GM18498 (cell line): ENCODE data around the gene CNOT2.
A peak's percentile ranks its signal among the peaks of the same experiment; 100 is the strongest.
"Not testable (repeated sequence)": the region's sequence is repeated elsewhere in the genome, so short reads cannot be mapped to it uniquely, and the experiment has no call there.

Experiments used
- ATAC-seq: cut with Tn5 transposase; IDR thresholded peaks from one replicate; pipeline ENCODE4 v1.9.1; 2021; ENCODE audit warnings: mild to moderate bottlenecking, moderate library complexity; ENCODE audit not compliant: unreplicated experiment

CNOT2 gene

DNA sequence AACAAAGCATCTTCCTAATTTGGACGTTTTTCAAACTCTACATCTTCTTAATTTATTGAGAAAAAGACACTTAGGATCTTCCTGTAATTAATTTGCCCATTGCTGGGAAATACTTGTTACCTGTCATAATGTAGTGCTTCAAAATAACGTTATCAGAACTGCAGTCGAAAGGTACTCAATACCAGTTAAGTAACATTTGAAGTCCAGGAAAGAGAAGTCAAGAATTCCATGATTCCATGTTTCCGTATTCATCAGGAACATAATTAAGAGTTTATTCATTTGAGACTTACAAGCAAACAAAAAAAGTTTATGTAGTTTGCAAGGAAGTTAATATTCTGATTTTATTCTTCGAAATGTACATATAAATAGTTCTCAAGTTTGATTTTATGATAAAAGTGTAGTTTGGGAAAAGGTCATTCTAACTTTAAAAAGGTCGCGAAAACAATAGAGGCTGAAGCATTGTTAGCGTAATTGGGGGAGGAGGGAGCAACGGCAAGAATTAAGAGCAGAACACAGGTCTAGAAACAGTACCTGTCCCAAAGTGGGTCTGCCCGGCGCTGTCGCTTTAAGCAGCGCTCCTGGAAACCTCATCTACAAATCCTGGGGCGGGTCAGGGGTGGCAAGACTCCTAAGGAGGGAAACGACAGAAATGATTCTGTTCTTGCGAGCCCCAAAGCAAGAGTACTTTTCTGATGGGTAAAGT lies 121.6 kb downstream of the CNOT2 start:
- no peak for ATAC-seq

DNA sequence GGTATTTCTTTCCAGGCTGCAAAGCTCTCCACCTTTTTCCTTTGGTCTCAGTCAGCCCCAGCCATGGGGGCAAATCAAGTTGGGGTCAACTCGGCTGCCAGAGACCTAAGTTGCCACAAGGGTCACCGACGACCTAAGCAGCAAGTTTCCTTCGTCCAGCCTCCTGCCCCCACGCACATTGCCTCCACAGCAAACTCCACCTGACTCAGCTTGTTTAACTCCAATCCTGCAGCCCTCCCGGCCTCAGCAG lies 122.1 kb downstream of the CNOT2 start:
- ATAC-seq, result no peak

DNA sequence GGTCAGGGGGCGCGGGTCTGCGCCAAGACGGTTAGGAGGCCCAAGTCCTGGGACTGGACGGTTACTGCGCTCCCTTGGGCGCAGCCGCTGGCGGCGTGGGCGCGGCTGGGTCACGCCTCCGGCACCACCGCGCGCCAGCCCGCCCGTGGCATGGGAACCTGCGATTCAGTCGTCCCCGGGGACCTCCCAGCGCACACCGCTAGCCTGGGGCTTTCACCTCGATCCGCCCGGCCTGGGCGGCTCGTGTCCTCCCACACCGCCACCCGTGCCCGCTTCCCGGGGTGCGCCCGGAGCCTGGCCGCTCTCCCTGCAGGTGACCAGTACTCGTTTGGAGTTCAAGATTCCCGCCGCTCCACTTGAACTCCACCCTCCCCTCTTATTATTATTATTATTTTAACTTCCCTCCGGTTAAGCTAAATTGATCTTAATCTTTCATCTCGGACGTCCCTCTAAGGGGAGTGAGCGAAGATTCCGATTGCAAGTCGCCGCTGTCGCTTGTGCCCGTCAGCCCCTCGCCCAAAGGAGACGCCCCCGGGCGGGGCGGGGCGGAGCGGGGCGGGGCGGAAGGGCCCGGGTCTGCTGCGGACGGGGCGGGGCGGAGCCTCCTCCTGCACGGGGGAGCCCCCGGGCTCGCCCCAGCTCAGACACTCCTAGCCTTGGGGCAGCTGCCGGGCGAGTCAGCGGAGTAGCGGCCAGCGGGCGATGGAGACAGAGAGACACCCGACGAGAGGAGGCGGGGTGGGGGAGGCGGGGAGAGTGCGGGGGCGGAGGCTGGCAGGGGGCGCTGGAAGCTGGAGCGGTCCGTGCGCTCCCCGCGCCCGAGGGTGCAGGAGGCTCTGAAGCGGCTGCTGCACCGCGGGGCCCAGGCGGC lies 122.7 kb downstream of the CNOT2 start, which contains the start of gene KCNMB4:
KCNMB4 (plus strand) TSS at position 643 of the 871 bp plus-strand sequence. CDS start 445 bp downstream, outside the sequence.
- peak; percentile 87 for ATAC-seq

DNA sequence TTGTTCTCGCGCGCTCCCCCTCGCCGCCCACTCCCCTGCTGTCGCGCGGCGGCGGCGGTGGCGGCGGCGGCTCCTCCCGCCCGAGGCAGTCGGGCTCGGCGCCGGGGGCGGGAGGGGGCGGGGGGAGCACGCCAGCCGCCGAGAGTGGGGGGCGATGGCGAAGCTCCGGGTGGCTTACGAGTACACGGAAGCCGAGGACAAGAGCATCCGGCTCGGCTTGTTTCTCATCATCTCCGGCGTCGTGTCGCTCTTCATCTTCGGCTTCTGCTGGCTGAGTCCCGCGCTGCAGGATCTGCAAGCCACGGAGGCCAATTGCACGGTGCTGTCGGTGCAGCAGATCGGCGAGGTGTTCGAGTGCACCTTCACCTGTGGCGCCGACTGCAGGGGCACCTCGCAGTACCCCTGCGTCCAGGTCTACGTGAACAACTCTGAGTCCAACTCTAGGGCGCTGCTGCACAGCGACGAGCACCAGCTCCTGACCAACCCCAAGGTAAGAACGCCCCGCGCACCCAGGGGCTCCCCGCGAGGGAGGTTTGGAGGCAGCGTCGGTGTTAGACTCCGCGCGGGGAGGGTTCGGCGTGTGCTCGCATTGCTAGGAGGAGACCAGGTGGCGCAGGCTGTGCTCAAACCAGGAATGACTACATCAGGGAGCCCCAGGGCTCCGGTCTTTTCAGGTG lies 123.5 kb downstream of the CNOT2 start:
- ATAC-seq, result peak; percentile 55

DNA sequence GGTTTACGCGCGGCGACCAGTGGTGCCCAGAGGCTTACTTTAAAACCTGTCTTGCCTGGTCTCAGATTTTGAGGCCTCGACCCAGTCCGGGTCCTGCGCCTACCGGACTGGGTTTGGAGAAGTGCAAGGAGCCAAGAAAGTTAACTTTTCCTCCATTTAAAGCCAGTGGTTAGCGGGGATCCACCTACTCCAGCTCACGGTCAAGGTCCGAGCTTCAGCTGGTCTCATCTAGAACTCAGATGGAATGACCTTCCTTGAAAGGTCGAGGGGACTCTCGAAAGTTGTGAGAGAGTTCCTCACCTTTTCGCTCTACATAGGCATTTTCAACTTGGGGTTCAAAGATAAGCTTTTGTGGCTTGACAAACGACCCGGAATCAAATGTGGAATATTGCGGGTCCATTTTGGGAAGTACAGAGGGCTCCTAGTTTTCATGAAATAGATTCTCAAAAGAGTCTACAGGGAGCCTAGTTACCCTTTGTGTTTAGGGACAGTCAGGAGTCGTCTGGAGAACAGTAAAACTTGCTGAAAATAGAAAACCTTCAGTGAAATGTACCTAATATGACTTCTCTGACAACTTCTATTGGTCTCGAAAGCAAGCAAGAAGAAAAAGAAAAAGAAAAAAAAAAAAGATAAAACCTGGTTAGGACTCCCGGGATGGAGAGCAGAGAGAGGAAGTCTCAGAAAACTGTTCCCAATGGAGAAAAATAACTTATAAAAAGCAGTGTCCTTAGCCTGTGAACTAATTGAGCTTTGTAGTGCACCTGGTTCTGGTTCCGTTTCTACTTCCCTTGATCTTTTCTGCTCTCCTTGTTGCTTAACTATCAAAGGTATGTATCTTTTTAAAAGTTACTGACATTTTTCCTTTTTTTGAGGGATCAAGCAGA lies 124.3 kb downstream of the CNOT2 start:
- no peak for ATAC-seq

DNA sequence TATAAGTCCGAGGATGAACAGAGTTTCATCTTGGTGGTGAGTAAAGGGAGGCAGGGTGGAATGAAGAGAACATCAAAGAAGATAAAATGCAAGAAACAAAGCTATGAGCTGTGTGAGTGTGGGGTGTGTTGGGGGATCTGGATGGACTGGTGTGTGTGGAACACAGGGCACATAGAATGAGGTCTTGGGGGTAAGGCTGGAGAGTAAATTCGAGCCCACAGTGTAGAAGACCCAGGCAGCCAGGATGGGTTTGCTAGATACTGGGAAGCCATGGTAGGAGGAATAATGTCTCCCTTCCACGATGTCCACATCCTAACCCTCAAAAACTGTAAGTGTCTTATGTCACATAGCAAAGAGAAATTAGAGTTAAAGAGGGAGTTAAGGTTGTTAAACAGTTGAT lies 129.6 kb downstream of the CNOT2 start:
- ATAC-seq, result no peak

DNA sequence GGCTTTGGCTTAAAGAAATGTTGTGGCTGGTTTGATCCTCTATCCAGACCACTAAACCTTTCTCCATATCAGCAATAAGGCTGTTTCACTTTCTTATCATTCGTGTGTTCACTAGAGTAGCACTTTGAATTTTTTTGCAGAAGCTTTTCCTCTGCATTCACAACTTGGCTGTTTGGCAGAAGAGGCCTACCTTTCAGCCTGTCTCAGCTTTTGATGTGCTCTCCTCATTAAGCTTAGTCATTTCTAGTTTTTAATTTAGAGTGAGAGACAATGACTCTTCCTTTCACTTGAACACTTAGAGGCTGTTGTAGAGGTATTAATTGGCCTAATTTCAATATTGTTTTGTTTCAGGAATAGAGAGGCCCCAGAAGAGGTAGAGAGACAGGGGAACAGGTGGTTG lies 136.6 kb downstream of the CNOT2 start:
- no peak for ATAC-seq

DNA sequence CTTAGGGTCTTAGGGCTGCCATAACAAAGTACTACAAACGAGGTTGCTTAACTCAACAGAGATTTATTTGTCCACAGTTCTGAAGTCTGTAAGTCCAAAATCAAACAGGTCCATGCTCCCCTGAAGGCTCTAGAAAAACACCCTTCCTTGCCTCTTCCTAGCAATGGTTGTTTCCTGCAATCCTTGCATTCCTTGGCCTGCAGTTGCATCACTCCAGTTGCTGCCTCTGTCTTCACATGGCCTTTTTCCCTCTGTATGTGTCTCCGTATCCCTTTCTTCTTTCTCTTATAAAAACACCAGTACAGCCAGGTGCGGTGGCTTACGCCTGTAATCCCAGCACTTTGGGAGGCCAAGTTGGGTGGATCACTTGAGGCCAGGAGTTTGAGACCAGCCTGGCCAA lies 140.3 kb downstream of the CNOT2 start:
- no peak for ATAC-seq

DNA sequence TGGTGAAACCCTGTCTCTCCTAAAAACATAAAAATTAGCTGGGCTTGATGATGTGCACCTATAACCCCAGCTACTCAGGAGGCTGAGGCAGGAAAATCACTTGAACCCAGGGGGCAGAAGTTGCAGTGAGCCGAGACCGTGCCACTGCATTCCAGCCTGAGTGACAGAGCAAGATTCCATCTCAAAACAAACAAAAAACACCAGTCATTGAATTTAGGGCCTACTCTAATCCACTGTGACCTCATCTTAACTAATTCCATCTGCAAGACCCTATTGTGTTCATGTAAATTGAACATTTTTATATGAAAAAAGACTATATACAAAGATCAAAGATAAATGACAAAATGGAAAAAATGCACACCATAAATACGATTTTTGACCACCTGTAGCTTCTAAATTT lies 140.7 kb downstream of the CNOT2 start:
- no peak for ATAC-seq

DNA sequence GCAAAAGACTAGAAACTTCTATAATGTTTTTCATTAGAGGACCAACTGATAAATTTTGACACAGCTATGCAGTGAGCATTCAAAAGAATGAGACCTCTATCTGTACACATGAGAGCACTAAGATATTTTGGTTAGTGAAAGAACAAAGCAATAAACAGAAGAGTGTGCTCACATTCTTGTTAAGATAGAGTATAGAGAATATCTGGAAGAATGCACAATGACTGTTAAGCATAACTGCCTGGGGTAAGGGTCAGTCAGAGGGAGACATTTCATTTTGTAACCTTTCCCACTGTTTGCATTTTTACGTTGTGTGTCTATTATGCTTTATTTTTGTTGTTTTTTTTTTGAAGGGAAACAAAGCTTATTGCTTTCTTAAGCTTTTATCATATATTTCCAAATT lies 143.5 kb downstream of the CNOT2 start:
- no peak for ATAC-seq

DNA sequence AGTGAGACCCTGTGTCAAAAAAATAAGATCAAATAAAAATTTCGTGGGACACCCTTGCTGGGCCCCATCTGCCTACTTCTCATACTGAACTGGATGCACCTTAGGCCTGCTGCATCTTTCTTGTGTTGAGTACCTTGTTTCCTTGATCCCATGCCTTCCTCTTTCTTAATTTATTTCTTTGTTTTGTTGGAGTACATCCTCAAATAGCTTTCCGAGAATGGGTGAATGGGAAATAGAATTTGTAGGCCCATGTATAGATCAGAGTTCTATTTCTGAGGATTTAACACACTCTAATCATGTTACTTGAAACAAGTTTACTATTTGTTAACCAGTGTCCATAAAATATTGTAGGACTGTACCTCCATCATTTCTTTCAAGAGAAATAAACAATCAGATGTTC lies 146.4 kb downstream of the CNOT2 start:
- no peak for ATAC-seq

DNA sequence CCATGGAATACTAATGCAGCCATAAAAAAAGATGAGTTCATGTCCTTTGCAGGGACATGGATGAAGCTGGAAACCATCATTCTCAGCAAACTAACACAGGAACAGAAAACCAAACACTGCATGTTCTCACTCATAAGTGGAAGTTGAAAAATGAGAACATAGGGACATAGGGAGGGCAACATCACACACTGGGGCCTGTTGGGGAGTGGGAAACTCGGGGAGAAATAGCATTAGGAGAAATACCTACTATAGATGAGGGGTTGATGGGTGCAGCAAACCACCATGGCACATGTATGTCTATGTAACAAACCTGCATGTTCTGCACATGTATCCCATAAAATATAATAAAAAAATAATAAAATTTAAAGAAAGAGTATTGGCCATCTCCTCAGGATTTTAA lies 149.4 kb downstream of the CNOT2 start:
- not testable (repeated sequence) for ATAC-seq

DNA sequence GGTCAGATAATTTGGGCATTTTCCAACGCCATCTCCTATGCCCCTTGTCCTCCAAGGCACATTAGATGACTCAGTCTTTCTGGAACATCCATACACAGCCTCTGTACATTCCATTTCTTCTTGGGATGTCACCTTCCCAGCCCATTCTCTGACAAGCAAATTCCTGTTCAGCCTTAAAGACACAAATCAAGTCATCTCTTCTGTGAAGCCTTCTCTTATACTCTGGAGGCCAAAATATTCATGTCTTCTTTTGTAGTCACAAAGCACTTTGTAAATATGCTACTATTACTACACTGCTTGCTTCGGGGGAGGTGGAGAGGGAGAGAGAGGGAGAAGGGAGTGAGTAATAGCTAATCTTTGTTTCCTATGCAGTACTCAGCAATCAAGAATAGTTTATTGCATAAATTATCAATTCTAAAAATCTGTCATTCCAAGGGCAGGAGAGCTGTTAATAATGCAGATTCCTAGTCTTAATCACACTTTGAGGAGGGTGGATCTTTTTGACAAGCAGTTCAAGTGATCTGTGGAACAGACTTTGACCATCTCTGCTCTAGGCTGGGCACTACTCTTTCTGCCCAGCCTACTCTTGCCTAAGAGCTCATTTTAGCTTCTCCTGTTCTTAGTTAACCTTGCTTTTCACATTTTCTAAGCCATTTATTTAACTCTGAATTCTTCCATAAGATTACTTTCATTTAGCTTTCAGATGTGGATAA lies 150.7 kb downstream of the CNOT2 start:
- no peak for ATAC-seq

DNA sequence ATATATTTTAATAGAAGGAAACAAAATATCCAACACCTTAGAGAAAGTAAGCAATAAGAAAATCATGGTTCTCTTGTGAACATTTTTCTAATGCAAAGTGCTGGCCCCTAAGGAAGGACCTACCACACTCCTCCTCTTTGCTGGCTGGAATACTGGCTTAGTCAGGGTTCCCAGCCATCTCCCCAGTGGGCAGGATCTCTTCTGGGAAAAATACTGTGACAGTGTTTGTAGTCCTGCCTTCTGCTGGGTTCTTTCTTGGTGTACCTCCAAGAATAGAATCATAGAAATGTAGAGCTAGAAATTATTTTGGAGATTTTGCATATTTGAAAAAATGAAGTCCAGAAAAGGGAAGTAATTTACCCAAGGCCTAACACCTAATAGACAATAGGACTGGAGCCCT lies 154.8 kb downstream of the CNOT2 start:
- ATAC-seq, result no peak

DNA sequence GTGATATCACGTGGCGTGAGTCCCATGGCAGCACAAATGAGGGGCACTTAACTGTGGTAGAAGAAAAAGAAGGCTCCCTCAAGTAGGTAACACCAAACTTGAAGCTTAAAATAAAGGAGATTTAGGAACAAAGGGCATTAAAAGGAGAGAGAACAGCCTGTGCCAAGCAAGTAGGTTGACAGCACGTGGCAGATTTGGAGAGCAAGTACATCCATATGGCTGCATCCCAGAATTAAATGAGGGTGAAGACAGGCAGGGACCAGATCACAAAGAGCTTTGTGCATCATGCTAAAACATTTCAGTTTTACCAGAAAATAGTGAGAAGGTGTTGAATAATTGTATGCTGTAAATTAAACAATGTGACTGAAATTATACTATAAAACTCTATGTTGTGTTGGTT lies 155.6 kb downstream of the CNOT2 start:
- ATAC-seq, result no peak

DNA sequence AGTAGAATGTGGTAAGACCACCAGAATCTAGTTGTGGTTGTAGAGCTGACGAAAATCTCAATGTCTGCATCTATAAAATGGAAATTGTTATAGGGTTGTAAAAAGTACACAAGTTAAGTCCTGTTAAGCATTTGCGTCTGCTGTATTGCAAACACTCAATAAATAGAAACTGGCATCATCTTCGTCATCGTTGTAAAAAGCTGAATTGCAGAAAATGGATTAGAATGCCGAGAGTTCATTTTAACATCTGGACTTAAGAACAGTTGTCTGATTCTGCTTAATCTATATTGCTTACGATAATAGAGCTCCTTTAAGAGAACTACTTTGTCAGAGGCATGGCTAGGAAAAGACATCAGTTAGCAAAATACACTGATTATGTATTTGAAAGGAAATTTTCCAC lies 156.1 kb downstream of the CNOT2 start:
- ATAC-seq, result no peak

DNA sequence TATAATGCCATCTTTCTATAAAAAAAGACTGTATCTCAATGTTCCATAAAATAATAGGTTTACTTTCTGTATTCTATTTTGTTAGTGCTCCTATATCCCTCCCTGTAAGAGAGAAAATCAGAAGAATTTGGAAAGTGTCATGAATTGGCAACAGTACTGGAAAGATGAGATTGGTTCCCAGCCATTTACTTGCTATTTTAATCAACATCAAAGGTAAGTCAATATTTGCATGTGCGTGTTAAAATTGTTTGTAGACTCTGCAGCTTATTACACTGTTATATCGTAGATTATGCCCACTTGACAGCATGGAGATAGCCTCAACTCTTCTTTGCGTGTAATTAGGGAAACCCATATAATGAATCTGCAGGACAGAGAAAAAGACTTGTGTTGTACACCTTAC lies 156.9 kb downstream of the CNOT2 start:
- no peak for ATAC-seq

DNA sequence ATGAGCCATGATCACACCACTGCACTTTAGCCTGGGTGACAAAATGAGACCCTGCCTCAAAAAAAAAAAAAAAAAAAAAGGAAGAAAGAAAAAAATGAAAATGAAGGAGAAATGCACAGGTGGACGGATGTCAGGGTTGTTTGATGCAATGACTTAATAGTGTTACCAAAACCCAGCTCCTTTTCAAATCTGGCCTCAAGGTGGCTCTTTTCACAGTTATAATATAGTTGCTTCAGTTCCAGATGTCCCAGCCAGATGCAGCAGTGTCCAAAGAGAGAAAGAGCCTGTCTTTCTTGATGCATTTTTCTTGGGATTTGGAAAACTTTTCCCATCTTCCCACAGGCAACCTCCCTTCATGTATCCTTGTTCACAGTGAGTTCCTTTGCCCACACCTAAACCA lies 159.4 kb downstream of the CNOT2 start:
- no peak for ATAC-seq

DNA sequence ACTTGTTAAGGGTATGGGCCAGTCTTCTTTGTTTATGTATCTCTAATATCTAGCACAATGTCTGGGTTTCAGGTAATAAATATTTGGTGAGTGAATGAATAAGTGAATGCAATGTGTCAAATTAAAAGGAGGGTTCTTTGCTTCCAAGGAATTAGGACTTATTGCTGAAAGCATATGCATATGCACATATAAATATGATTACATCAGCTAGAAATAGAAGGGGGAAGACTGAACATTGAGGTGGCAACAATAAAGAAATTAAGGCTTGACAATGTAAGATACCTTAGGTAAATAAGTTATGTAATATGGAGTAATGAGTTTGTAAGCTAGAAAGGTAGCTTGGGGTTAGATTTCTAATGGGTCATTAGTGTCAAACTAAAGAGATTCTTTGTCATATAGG lies 160.6 kb downstream of the CNOT2 start:
- ATAC-seq, result no peak
